HG03135 (cell line): ENCODE data around the gene MAP3K15.

ENCODE experiments used
- ATAC-seq: cut with Tn5 transposase; IDR thresholded peaks from one replicate; pipeline ENCODE4 v1.9.1; 2021; ENCODE audit warnings: mild to moderate bottlenecking, moderate library complexity; ENCODE audit not compliant: unreplicated experiment

MAP3K15 gene

GRCh38 chrX:19514791-19515614 lies at the start of gene MAP3K15:
Gene MAP3K15, minus strand, starts transcription at chrX:19515508. Its CDS starts 247 bp downstream, at chrX:19515261.
- ATAC-seq, result no peak

DNA sequence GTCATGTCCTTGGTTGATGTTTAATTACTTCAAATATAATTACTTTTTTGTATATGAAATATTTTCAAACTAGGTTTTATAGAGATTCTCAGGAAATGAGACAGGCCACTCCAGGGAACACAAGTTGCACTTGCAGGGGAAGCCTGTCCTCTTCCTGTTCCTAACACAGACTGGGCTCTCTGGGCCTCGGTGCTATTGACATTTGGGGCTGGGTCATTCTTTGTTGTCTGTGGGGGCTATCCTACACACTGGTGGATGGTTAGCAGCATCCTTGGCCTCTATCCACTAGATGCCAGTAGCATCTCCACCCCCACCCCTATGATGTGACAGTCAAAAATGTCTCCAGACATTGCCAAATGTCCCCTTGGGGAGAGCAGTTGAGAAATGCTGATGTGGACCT lies 49.3 kb upstream of the MAP3K15 start:
- no peak for ATAC-seq

DNA sequence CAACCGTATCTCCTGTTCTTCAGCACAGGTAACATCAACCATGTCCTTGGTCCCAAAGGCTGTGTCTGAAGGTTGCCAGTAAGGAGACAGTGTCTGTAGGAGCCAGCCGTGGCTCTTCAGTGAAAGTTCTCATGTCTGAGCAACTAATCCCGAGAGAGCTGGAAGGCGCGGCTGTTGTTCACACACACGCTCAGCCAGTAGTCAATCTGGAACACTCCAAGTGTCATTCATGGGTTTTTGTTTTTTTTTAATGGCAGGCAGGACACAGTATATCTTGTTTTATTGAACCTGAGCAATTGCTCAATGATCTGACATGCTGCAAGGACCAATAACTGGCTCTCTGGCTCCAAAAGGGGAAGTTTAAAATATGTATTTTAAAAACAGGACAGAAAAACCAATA lies 48.4 kb upstream of the MAP3K15 start:
- ATAC-seq, result no peak

GRCh38 chrX:19563327-19563726 lies 48.0 kb upstream of the MAP3K15 start:
- ATAC-seq, result no peak

DNA sequence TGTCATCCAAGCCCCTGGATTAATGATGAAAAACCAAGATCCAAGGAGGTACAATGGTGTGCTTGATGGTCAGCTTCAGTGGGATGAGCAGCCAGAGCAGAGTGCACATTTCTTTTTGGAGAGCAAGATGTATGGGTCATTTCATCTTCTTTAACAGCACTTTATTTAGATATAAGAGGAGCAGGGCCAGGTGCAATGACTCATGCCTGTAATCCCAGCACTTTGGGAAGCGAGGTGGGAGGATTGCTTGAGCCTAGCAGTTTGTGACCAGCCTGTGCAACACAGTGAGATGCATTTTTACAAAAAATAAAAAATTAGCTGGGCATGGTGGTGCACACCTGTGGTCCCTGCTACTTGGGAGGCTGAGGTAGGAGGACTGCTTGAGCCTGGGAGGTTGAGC lies 45.3 kb upstream of the MAP3K15 start:
- no peak for ATAC-seq

- ATAC-seq, result no peak
These were observed 42.5 kb upstream of the MAP3K15 start for GRCh38 chrX:19557822-19558221.

- no peak for ATAC-seq
These were observed 40.9 kb upstream of the MAP3K15 start for GRCh38 chrX:19556202-19556601.

- no peak for ATAC-seq
These were observed 40.4 kb upstream of the MAP3K15 start for GRCh38 chrX:19555683-19556082.

DNA sequence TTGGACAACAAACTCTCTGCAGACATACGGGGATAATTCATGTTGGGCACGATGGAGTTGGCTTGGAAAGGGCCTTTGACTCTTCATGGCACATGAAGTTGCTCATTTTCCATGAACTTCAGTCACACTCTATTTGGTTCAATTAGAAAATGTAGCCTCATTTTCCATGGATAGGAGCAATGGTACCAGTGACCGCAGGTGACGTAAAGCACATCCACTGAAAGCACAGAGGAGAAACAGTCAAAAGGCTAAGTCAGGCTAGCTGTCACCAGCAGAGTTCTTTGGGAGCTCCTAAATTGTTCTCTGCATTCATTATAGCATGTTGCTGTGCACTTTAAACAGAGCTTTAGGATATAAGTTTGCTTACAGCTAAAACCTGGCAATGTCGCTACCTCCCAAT lies 39.9 kb upstream of the MAP3K15 start:
- ATAC-seq, result no peak

GRCh38 chrX:19554786-19555185 lies 39.5 kb upstream of the MAP3K15 start:
- ATAC-seq, result no peak

DNA sequence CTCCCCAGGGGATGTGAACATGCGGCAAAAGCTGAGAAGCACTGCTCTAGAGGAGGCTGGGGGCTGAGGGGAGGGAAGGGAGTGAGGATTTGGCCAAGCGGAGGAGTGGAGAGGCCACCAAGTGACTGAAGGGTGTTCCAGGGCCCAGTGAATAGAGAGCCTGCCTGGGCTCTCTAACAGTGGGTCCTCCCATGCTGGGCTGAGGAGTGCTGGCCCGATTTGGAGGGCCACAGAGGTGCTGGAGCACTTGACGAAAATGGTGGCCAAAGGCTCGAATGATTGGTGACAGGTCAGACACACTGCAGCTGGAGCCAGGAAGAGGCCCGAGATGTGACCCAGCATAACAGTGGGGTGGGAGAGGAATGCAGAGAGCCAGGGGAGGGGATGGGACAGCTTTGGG lies 37.5 kb upstream of the MAP3K15 start:
- ATAC-seq, result no peak

DNA sequence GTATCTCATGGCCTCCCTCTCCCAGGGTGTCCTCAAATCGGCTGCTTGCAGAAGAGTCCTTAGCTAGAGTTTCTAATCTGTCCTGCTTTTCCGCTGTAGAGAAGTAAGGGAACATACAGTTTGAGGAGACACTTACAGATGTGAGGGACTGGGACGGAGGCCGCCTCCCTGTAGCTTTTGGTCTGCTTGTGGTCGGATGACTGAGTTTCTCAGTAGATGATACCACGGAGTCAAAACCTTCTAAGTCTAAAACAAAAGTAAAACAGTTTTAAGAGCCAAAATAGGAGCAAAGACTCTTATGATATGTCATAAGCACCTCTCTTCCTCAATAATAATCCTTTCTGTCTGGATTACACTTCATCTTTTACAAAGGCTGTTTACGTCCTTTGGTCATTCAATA lies 34.5 kb upstream of the MAP3K15 start:
- ATAC-seq, result no peak

DNA sequence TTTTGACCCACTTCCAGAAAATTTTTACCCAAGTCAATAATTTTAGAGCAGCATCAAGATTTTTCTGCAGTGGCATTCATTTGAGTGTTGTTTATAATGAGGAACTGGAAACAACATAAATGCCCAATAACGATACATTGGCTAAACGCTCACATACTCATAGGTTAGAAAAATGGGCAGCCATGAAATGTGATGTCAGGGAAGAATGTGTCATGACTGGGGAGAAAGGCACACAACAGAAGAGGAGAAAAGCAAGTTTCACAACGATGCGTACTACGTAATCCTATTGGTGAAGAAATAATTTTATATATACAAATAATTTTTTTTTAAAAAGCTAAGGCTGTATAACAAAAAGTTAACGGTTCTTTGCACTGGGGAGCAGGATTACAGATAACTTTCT lies 33.6 kb upstream of the MAP3K15 start:
- ATAC-seq, result no peak

DNA sequence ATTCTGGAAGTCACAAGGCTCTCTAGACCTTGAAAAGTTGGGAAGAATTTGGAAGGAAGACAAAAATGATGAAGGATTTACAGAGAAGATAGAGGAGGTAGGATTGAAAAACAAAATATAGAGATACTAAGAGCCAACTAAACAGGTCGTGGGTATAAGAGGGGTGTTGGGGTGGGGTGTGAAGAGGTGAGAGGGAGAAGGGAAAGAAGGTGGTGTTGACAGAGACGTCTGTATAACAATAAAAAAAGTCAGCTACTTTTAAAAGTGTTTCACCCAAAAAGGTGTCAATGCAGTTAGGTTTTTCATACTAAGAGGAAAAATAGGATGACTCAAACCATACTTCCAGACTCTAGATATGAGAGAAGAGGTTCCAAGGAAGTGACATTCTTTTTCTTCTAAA lies 33.0 kb upstream of the MAP3K15 start:
- ATAC-seq, result no peak

DNA sequence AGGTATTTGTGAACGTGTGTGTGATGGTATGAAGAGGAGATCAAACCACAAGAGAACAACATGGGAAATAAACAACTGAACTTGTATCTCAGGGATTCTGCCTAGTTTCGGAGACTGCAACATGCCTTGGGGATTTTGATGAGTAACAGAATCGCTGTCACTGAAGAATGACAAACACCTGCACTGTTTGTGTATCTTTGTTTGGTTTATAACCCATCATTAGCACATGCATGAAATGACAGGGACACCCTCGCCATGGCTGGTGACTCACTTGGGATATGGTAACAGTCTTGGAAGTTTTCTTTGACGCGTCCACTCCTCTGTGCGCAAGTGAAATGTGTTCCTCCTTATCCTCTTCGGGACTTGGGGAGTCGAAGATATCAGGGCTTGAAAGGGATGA lies 30.3 kb upstream of the MAP3K15 start:
- no peak for ATAC-seq

GRCh38 chrX:19544693-19545305 lies 29.5 kb upstream of the MAP3K15 start:
- peak; percentile 65 for ATAC-seq

- no peak for ATAC-seq
These were observed 28.7 kb upstream of the MAP3K15 start for GRCh38 chrX:19543951-19544381.

DNA sequence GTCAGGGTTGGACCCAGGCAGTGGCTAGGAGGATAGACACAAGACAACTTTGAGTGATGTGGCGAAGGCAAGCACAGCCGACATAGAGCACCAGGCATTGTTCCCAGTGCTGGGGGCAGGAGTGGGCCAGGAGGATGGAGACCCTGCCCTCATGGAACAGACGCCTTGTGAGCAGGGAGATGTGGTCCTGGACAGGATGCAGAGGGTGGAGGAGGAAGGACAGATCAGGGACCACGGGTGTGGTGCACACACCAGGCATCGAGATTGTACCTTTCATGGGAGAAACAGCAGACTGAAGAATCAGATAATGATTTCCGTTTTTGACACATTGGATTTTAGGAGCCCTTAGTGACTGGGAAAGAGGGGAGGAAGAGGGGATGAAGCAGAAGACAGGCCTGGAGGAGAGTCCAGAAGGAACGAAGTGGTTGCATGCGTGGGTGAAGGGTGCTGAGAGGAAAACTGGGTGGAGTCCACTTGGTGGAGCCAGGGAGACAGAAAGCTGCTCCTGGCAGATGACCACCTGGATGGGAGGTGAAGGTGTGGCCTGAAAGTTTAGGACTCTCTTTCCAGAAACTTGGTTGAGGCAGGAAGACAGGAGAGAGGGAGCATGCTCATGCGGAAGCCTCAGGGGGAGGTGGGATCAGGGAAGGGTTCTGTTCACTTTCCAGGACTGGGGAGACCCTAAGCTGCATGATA lies 27.9 kb upstream of the MAP3K15 start:
- ATAC-seq, result no peak

DNA sequence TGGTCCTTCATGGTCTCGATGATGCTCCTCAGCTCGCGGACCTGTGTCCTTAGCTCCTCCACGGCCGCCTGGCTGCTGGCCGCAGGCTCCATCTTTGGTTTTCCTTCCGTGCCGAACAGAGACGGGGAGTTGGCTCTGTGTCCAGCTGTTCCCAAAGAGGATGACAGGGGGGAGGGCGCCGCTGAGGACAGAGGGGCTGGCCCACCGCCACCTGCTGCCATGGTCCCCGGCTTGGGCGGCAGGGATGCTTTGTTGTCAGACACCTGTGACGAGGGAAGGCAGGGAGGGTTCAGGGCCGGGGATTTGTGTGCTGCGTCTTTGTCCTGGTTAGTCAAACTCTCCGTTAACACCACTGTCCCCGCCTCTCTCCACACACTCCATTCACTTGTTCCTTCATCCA lies 26.6 kb upstream of the MAP3K15 start:
- ATAC-seq, result no peak

GRCh38 chrX:19541196-19541595 lies 25.9 kb upstream of the MAP3K15 start:
- ATAC-seq, result no peak

DNA sequence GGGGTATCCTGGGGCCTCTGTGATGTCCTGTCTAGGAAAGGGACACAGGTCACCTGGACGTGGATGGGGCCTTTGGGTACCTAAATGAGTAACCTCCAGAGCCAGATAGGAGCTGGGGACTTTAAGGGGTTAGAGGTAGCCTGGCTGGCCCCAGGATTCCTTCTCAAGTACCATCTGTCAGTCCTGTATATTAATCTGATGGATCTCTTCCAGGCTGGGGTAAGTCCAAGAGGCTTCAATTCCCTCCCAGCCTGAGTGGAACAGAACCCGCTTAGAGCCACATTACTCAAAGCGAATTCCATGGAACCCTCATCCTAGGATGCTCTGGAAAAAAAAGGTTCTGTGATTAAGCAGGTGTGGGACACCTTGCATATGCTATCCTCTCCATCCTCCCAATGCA lies 24.8 kb upstream of the MAP3K15 start:
- no peak for ATAC-seq

DNA sequence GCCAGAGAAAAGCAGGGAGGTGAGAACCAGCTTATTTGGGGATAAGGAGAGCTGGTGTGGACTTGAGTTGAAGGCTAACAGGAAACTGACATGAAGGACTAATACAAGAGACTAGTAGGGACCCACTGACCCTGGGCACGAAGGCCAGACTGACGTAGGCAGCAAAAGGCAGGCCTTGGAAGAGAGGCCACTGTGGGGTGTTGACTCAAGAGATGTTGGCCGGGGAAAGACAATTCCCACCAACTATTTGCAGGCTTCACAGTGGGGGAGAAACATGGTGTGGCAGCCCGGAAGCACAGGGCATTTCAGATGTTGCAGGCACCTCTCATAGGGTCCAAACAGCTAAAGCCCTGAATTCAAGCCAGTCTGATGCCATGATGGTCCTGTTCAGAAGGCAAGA lies 24.4 kb upstream of the MAP3K15 start:
- ATAC-seq, result no peak
